ENCODE data around the gene GPRC5B. TPM values are rescaled to one million over a fixed set of nuclear protein-coding genes. Genes with fewer than 3 reads are reported as not detected.

Gene GPRC5B
- total and polyA plus RNA-seq, 2 of the 8 experiments (the other 6 are each of a cell fraction or from before 2014, with no cell fraction given), result 106 to 160 TPM

DNA sequence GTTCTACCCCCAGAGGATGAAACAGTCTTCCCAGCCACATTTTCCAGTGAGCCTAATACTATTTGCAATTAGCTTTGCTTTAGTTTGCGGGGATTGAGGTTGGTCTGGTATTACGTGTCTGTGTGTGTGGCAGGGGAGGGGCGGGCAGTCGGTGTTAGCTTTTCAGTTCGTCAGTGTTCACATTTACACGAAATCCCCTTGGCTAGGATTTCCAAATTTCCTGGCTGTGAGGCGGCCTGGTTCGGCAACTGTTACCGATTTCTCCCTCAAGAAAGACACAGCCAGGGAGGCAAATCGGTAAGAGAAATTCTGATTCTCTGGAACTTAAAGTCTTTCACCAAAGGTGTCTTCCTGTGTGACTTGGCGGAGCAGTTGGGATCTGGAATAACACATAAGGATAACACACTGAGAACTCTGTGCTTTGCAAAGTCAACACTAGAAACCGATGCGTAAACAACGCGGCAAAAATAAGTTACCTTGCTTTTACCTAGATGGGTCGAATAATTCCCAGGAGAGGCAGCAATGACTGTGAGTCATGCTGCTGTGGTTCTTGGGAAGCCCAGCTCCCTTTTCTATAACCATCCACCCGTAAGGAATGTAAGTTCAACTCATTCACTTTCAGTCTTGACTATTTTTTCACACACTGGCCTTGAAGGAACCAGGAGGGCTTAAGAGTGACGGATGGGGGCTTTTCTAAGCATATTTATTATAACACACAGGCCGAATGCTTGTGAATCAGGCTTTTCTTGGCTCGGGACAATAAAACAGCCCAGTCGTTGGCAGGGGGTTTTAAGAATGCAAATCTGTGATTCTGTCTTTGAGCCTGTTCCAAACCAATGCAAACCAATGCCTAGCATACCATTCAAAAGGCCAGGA is 24.2 kb downstream of the GPRC5B start:
- H3K18ac ChIP-seq (ENCODE audit: extremely low read depth, low read length), result peak overlapping the region; percentile 91
- CTCF ChIA-PET (ENCODE audit: partially characterized antibody), result interaction anchor here (0.9 to 1.5 kb wide), 4 partner anchors 10 to 47 kb away, joined by 3 to 5 read pairs (median 4); partner anchors contain the start of gene GPRC5B
- H2BK5ac ChIP-seq (ENCODE audit: low read depth, low read length), result peak overlapping the region; percentile 94
- H2BK12ac ChIP-seq (ENCODE audit: low read depth, low read length), result peak overlapping the region; percentile 86; the same call in 1 of the 2 replicates
- peak overlapping the region; percentile 19 for H3K4ac ChIP-seq (replicated peaks; ENCODE audit: insufficient read length, low read depth, low read length)
- peak overlapping the region; percentile 83 for H3K27ac ChIP-seq (ENCODE audit: low read depth, low read length)
- H3K4me3 ChIP-seq (ENCODE audit: extremely low read depth in 1 of 4, insufficient read depth in 2 of 4, low read depth in 3 of 4, low read length in 4 of 4), result peak overlapping the region in 3 of 4 experiments; percentile 8 to 49 (median 18); a peak in 4 of 8 replicates
- H3K14ac ChIP-seq (ENCODE audit: insufficient read length), result peak overlapping the region; percentile 20
- H3K9me3 ChIP-seq (ENCODE audit: insufficient read depth in 2 of 2, low read depth in 1 of 2, low read length in 1 of 2), result no peaks in the 10 kb centered on the region
- peak overlapping the region; percentile 46; the same call in 1 of the 2 replicates for H4K8ac ChIP-seq (ENCODE audit: extremely low read depth, insufficient read depth, low read length)
- H2BK20ac ChIP-seq (ENCODE audit: low read length), result peak overlapping the region; percentile 57; the same call in 1 of the 2 replicates
- DNase-seq (ENCODE audit: low read depth in 1 of 2, low spot score in 2 of 2) (peak in 1 of 2 experiments; percentile 78), FAIRE-seq (peak; percentile 93)
- H3K79me2 ChIP-seq (ENCODE audit: control insufficient read depth in 1 of 2, insufficient read depth in 2 of 2, low read length in 2 of 2), result peaks cover 0 to 28% of the 10 kb centered on the region in 2 experiments; a peak in 2 of 4 replicates
- H3K9ac ChIP-seq (replicated peaks in 1 of 4; ENCODE audit: extremely low read depth in 1 of 4, low read depth in 3 of 4, low read length in 3 of 4), result peak overlapping the region in 3 of 4 experiments; percentile 27 to 55 (median 34); a peak in 5 of 7 replicates
- peak overlapping the region; percentile 96 for H4K91ac ChIP-seq (replicated peaks; ENCODE audit: insufficient read length, low read length)
- peaks cover 12 to 62% (median 23%) of the 10 kb centered on the region in 4 experiments for H3K36me3 ChIP-seq (ENCODE audit: control insufficient read depth in 2 of 4, insufficient read depth in 4 of 4, low read length in 3 of 4)
- H4K5ac ChIP-seq (ENCODE audit: insufficient read length, low read depth, low read length), result peak overlapping the region; percentile 84
- WGBS, 2 experiments (ENCODE audit: extremely low coverage in 1 of 2, insufficient coverage in 1 of 2, insufficient read length in 1 of 2, insufficient replicate concordance in 2 of 2, low coverage in 1 of 2, low lambda C conversion rate in 2 of 2, missing lambda C conversion rate in 1 of 2), result 21% methylated on average over 21 of the region's 21 CpGs; no CpG with 5 or more reads in 1 of the 2 experiments
- 0 out of 2 replicates have a peak overlapping the region, but pooled peaks have one; percentile 1 for H2BK15ac ChIP-seq (ENCODE audit: low read length)
- peak overlapping the region; percentile 61 to 88 for H3K4me2 ChIP-seq (ENCODE audit: insufficient read depth in 1 of 2, low read depth in 2 of 2, low read length in 2 of 2)
- peak overlapping the region; percentile 3 for H3K23ac ChIP-seq (ENCODE audit: insufficient read length)
- H2AFZ ChIP-seq (ENCODE audit: low read length), result no peak overlapping the region
- POLR2A ChIA-PET (ENCODE audit: partially characterized antibody), result interaction anchor here (0.6 to 9.2 kb wide), 12 partner anchors 10 to 157 kb away, joined by 3 to 114 read pairs (median 3); partner anchors contain the start of genes GPRC5B, IQCK and KNOP1
- peak overlapping the region; percentile 94 for H2BK120ac ChIP-seq (replicated peaks; ENCODE audit: low read depth, low read length)
- no peaks in the 10 kb centered on the region for H3K27me3 ChIP-seq (replicated peaks in 1 of 4; ENCODE audit: control insufficient read depth in 3 of 4, extremely low read depth in 1 of 4, insufficient read depth in 3 of 4, low read length in 3 of 4)
- H3K4me1 ChIP-seq (replicated peaks in 1 of 4; ENCODE audit: control insufficient read depth in 3 of 4, insufficient read depth in 4 of 4, low read length in 3 of 4), result peaks cover 18 to 47% (median 40%) of the 10 kb centered on the region in 4 experiments
- peaks cover 2% of the 10 kb centered on the region; the same call in 1 of the 2 replicates for H3K79me1 ChIP-seq (ENCODE audit: low read depth, low read length)
- no peaks in the 10 kb centered on the region for H4K20me1 ChIP-seq (replicated peaks in 1 of 2; ENCODE audit: control insufficient read depth in 1 of 2, insufficient read depth in 2 of 2, low read length in 2 of 2)
- peaks cover 7% of the 10 kb centered on the region for H3K23me2 ChIP-seq (ENCODE audit: low read depth, low read length)
- peak overlapping the region; percentile 67 for H3K56ac ChIP-seq (replicated peaks; ENCODE audit: insufficient read length, low read depth, low read length)
- peak overlapping the region; percentile 42 for H2AK5ac ChIP-seq (ENCODE audit: low read depth, low read length)
- TF ChIP-seq GTF2F1 (IDR thresholded peaks at IDR 0.05; ENCODE audit: borderline replicate concordance, low read depth, low read length) (no peak), CHD2 (IDR thresholded peaks at IDR 0.05; ENCODE audit: low read length) (0 out of 2 replicates have a peak, but pooled peaks have one; percentile 2), HDAC2 (IDR thresholded peaks at IDR 0.05; ENCODE audit: borderline replicate concordance in 1 of 2, low read depth in 2 of 2, low read length in 2 of 2) (peak in 1 of 2 experiments; percentile 81; a peak in 1 of 4 replicates), TAF7 (optimal IDR thresholded peaks at IDR 0.05; ENCODE audit: borderline replicate concordance, low read depth, low read length) (no peak), FOSL1 (IDR thresholded peaks at IDR 0.05; ENCODE audit: insufficient read depth, low read depth, low read length) (no peak)
- TF ChIP-seq, protein P1, sequence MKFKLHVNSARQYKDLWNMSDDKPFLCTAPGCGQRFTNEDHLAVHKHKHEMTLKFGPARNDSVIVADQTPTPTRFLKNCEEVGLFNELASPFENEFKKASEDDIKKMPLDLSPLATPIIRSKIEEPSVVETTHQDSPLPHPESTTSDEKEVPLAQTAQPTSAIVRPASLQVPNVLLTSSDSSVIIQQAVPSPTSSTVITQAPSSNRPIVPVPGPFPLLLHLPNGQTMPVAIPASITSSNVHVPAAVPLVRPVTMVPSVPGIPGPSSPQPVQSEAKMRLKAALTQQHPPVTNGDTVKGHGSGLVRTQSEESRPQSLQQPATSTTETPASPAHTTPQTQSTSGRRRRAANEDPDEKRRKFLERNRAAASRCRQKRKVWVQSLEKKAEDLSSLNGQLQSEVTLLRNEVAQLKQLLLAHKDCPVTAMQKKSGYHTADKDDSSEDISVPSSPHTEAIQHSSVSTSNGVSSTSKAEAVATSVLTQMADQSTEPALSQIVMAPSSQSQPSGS (IDR thresholded peaks at IDR 0.05; ENCODE audit: low read length), result peak; percentile 64; the same call in 1 of the 2 replicates
